Stimulated activated naive CD4-positive, alpha-beta T cell treated with Interleukin-2 at 50 U/mL for 16 hours (primary cell): Measurements from ENCODE around the gene CFAP69.
"Not testable (repeated sequence)": the region's sequence is repeated elsewhere in the genome, so short reads cannot be mapped to it uniquely, and the experiment has no call there.

Experiments
- DNase-seq: peaks from one replicate; lab custom pipeline; 2025; lab: John Stamatoyannopoulos, UW

The CFAP69 gene

DNA sequence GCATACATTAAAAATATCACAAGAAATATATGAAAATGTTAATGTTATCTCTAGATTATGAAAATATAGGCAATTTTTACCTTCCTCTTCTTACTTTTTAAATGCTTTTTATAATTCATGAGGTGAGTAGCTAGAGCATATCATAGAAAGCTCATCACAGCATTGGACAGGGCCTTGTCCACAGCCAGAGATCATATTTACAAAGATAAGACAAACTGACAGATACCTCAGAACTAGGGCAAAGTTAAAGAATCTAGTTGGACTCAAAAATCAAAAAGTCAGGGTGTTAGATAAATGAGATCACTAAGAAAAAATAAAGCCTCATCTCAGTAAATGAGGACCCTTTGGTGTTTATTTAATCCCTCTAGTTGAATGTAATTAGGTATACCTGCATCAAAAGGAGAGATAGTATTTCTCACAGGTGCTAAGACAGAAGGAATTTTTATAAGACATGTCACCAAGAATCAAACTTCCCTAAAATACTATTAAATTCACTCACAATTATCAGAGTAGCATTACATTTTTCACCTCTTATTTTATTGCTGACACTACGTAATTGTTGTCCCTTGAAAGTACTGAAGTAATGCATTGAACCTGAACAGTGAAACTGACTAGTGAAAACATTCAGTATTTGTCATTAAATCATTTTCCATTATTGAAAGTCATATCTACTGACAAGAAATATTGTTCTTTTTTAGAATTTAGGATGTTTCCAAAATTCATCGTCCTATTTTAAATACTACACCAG, 25.6 kb downstream of the CFAP69 start:
- DNase-seq = no peak

DNA sequence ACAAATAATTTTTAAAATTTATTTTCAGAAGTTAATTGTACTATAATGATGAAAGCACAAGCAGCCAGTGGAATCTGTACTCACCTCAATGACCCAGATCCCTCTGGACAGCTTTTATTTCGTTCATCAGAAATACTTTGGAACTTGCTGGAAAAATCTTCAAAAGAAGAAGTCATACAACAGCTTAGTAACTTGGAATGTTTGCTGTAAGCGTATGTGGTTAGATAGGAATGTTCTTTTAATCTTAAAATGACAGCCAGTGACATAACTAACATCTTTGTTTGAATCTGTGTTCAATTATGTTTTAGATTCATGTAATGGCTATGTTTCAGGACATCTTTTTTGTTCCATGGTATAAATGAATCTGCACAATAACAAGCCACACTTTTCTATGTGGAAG, 26.8 kb downstream of the CFAP69 start:
- DNase-seq = no peak

DNA sequence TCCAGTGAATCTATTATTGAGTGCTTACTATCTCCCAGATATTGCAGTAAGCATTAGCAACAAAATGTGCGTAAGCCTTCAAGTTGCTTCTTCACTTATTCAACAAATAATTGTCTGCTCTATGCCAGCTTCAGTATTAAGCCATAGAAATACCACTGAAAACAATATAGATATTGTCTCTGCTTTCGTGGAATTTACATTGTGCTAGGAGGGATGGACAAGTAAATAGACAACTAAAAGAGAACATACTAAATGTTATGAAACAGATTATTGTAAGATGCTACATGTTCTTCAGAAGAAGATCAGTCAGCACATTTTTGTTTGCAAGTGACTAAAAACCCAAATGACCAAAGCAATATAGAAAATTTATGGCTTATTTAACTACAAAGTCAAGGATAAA, 27.3 kb downstream of the CFAP69 start:
- DNase-seq = no peak

DNA sequence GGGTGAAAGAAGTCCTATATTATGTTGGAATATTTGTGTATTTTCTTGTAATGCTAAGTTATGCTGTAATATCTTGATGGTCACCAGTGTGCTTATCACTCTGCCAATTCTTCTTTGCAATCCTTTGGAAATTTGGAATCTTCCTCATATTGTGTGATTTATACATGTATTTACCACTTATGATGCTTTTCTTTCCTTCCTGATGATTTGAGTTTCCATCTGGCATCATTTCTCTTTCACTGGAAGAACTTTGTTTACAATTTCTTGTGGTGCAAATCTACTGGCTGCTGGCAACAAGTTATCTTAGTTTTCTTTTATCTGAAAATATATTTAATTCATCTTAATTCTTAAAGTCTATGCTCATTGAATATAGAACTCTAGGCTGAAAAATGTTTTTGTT, 29.2 kb downstream of the CFAP69 start:
- DNase-seq = no peak

DNA sequence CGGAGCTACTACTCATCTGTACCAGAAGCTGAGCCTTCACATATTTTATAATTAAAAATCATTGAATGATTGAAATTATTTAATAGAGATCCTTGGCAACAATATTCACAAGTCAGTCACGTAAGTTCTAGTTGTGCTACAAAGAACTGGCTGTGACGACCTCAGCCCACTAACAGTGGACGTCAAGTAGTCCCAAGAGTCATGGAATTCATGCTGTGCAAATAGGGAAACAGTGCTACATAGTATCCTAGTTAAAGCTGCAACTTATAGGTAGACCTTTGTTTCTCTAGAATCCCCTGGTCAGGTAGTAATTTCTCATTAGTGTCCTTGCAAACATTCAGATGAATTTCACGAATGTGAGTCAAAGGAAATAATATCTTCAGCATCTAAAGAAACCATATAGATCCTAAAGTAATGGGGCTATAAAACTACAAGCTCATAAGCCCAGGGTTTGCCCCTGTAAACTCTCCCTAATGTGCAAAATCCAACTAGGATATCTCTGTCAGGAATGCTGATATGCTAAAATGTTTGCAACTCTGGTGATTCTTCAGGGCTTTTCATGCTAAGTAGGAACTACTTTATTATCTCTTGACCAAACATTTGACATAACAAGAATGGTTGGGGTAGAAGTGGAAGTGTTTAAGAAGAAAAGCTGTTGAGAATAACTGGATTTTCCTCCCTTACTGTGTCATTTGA, 31.2 kb downstream of the CFAP69 start:
- no peak for DNase-seq

DNA sequence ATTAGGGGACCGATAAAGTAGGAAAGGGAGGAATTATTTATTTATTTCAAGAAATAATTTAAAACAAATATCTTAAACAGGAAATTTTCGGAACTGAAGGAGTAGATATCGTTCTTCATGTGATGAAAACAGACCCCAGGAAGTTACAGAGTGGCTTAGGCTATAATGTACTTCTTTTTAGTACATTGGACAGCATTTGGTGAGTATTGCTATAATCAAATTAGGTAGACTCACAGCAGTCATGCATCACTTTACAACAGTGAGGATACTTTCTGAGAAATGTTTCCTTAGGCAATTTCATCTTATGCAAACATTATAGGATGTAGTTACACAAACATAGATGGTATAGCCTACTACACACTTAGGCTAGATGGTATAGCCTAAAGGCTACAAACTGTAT, 43.2 kb downstream of the CFAP69 start:
- DNase-seq = no peak

DNA sequence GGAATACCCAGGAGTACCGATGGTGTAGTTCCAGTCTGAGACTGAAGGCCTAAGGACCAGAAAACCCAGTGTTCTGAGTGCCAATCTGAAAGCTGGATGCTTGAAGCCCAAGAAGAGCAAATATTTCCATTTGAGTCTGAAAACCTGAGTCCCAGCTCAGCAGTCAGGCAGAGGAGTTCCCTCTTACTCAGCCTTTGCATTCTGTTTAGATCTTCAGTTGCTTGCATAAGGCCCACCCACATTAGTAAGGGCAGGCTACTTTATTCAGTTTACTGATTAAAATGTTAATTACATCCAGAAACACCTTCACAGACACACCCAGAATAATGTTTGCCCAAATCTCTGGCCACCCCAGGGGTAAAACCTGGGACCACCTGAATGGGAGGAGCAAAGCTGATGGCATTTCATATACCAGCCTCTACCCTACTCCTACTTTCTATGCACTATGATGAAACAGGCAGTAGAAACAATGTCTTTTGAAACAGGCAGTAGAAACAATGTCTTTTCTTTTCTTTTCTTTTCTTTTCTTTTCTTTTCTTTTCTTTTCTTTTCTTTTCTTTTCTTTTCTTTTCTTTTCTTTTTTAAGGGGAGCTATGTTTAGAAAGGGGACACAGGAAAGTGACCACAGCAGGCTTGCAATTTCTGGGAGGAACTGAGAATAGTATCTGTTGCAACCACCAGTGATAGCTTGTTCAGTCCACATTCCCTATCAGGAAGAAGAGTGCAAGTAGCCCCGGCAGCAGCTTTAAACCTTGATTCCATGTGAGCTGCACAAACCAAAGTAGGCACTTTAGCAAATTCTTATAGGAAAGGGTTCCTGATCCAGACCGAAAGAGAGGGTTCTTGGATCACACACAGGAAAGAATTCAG, 45.5 kb downstream of the CFAP69 start:
- no peak for DNase-seq

DNA sequence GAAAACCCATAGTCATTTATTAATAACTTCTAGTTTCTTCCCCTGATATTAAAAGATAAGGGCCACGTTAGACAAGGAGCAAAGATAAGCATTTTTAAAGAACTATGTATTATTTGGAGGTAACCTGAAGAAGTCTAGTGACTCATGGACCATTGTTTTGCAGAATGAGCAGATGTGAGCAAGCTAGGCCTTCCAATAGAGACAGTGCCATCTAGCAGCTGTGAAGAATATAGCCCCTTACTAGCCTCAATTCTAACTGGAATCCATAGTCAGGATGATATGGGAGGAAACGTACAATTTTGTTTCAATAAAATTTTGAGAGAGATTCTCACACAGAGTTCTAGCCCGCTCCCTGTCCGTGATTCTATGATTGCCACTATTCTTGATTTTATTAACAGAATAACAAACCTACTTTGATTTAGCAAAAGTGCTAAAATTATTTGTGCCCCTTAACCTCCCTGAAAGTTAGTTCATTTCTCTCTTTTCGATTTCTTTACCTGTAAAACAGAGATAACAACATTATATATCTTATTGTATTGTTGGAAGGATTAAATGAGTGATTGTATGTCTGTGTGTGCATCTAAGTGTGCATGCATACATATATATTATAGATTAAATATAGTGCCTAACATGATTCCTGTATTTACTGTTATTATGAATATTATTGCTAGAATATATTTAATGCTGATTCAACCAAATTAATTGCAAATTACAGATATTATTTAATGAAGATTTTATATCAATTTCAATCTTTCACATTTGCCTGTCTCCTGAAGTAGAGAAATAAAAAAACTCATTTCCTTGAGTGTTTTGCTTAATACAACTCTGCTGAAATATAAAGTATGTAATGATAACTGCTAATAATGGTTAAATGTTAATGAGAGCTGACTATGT, 53.4 kb downstream of the CFAP69 start:
- DNase-seq = no peak

DNA sequence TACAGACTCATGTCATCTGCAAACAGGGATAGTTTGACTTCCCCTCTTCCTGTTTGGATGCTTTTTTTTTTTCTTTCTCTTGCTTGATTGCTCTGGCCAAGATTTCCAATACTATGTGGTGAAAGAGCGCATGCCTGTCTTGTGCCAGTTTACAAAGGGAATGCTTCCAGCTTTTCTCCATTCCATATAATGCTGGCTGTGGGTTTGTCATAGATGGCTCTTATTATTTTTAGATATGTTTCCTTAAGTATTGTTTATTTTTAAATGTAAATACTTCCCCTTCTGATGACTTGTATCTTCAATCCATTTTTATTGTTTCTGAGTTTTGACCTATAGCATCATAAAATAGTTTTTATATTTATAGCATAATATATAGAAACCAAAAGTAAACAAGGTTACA, 58.3 kb downstream of the CFAP69 start:
- DNase-seq = no peak

DNA sequence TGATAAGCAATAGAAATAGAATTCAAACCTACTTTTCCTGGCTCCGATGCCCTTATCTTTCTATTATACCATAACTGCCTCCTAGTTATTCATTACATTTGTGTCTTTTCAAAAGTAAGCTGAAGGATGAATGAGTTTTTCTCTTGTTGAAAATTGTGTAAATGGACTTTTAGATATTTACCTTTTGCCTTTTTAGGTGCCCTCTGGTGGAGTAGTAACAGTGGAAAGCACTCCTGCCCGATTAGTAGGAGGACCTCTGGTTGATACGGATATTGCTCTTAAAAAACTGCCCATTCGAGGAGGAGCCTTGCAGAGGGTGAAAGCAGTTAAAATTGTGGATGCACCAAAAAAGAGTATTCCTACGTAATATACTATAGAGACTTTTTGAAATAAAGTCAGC, 64.9 kb downstream of the CFAP69 start:
- DNase-seq = no peak

DNA sequence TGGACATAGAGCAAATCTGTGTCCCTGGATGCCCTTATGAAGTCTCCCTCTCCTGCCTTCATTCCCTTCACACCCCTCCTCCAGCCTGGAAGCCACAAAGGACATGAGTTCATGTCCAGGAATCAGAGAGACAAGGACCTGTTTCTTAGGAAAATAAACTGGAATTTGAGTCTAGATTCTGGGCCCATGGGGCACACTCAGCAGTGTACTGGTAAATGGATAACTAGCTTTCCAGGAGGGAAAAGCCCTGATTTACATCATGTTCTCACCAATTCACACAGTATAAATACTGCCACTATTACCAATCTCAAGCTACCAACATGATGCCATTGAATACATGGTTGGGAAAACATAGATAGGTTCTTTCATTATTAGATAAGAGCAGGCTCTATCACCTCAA, 66.2 kb downstream of the CFAP69 start:
- no peak for DNase-seq

DNA sequence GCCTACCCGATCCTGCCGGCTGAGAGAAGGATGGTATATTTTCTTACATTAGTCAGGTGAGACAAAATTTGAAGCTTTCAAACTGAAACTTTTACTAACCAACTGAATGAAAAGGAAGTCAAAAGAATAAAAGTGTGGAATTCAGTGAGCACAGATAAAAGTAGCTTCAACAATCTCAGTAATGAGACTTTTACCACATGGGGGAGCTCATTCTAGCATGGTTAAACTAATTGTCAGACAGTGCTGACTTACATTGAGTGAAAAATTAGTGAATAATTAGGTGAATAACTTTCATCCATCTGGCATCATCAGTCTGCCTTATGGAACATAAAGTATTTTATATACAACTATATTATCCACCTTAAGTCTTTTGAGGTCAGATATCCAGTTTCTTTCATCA, 67.8 kb downstream of the CFAP69 start:
- DNase-seq = no peak

DNA sequence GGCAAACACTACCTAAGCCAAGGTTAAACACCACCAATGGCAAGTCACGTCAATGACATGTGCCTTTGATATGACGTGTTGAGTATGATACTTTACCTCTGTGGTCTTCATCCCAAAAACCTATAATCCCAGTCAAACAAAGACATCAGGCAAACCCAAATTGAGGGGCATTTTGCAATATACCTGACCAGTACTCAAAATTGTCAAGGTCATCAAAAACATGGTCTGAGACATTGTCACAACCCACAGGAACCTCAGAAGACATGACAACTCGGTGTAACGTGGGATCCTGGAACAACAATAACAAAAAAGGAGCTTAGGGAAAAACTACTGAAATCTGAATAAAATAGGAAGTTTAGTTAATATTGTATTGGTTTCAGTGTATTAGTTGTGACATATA, 68.9 kb downstream of the CFAP69 start:
- no peak for DNase-seq

DNA sequence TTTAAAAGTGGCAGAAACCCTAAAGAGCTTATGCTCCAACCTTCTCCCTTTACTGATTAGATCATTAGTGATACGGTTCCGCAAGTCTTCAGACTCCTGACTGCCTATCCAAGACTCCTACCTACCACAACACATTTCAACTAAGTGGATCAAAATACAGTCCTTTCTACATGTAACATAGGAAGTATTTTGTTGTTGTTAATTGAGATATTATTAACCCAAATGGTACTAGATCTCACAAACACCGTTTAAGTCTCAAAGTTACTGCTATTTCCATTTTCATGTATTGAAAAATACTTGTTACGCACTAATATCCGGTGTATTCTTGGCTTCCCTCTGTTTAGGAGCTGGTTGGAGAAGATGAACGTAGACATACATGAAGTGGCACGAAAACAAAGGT, 75.0 kb downstream of the CFAP69 start:
- DNase-seq = no peak

DNA sequence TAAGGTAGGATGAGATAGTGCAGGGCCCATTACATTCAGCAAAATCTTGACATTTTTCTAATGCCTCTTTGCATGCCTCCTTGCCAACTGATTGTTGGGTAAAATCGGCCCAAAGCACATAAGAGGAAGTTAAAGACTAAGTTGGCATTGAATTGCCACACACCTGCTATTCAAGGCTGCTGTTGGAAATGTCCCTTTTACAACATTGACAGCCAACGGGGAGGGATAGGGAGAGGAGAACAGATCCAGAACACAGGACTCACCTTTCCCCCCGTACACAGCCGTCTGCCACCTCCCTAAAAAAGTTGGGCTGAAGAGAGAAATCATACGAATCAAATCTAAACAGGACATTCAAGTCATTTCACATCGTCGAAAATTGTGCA, 75.4 kb downstream of the CFAP69 start:
- DNase-seq = no peak

DNA sequence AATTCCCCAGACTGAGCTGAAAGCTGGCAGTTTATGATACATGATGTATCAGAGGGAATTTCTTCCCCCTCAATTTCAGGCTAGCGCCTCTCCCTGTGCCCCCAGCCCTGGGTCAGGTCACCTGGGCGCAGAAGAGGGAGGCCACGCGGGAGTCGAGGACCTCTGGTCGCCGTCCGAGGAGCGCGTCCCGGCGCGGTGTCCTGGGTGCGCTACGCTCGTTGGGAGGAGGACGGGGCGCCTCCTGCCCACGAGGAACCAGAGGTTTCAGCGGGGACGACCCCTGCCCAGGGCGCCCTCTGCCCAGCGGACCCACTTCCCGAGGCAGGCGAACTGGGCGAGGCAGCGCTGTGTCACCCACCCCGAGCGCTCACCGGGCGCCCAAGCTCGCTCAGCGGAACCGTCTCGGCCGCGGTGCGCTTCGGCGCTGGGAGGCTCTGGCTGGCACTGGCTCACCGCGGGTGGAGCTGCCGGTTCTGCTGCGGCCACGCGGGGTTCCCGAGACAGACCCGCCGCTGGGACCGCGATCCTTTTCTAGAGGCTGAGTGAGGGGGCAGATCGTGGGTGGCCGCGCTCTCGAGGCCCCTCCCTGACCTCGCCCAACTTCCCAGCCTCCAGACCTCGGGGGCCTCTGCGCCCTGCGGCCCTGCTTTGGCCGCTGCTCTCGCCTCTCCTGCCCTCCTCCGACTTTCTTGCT, 76.0 kb downstream of the CFAP69 start, which contains the start of gene FAM237B:
FAM237B (minus strand) TSS at position 504 of the 694 bp plus-strand sequence. CDS start 1,556 bp downstream, outside the sequence.
- DNase-seq = no peak

DNA sequence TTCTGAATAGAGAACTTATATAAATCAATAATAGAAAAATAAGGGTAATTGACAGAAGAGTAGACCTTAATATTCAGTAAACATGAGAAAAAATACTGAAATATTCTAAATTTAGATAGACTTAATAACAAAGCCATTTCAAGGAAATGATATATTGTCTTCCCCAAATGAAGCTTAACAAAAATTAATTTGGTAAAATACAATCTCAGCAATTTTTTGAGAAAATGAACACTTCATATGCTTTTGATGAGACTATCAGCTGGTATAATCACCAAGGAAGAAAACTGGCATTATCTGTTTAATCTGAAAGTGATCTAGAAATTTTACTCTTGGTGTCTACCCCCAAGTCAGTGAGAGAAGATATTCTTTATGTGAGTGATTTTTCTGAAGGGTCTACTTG, 77.9 kb downstream of the CFAP69 start:
- DNase-seq = no peak

DNA sequence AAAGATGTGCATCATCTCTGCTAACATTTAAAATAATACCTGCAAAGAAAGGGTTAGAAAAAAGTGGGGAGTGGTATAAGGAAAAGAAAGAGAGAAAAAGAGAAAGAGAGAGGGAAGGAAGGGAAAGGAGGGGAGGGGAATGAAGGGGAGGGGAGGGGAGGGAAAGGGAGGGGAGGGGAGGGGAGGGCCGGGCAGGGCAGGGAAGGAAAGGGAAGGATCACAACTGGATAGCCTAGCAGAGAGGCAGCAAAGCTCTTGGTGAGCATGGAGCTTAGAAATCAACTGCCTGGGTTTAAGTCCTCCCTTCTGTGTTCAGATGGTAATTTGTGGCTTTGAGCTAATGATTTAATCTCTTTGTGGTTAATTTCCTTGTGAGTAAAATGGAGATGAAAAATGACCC, 81.5 kb downstream of the CFAP69 start:
- DNase-seq = no peak

DNA sequence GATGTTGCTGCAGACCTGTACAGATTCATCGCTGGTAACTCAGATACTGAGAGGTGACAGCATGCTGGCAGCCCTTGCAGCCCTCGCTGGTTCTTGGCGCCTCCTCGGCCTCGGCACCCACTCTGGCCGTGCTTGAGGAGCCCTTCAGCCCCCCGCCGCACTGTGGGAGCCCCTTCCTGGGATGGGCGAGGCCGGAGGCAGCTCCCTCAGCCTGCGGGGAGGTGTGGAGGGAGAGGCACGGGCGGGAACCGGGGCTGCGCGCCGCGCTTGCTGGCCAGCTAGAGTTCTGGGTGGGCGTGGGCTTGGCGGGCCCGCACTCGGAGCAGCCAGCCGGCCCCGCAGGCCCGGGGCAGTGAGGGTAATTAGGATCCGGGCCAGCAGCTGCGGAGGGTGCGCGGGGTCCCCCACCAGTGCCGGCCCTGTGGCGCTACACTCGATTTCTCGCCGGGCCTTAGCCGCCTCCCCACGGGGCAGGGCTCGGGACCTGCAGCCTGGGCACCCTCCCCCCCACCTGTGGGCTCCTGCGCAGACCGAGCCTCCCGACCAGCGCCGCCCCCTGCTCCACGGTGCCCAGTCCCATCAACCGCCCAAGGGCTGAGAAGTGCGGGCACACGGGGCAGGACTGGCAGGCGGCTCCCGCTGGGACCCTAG, 89.3 kb downstream of the CFAP69 start:
- DNase-seq = no peak

DNA sequence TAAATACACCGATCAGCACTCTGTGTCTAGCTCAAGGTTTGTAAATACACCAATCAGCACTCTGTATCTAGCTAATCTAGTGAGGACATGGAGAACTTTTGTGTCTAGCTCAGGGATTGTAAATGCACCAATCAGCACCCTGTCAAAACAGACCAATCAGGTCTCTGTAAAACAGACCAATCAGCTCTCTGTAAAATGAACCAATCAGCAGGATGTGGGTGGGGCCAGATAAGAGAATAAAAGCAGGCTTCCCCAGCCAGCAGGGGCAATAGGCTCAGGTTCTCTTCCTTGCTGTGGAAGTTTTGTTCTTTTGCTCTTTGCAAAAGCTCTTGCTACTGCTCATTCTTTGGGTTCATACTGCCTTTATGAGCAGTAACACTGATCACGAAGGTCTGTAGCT, 90.0 kb downstream of the CFAP69 start:
- DNase-seq = not testable (repeated sequence)

DNA sequence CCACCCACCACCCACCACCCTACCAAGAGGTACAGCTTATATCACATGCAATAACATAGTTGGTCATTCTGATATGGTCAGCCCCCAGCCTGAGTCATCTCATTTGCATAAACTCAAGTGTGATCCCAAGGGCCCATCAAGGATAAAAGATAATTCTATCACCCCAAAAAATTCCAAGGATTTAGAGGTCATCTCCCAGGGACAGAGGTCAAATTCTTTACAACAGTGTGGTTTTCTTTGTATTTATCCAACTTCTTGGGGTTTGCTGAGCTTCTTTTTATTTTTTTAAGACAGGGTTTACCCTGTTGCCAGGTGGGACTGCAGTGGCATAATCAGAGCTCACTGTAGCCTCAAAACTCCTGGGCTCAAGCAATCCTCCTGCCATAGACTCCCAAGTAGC, 92.1 kb downstream of the CFAP69 start:
- DNase-seq = no peak
